HG02840 (cell line): ENCODE results near the gene LRRC18.

Experiments
- ATAC-seq: cut with Tn5 transposase; IDR thresholded peaks from one replicate; pipeline ENCODE4 v1.9.1; 2021; ENCODE audit warnings: mild to moderate bottlenecking, moderate library complexity, moderate number of reproducible peaks; ENCODE audit not compliant: unreplicated experiment, low FRiP score

Gene LRRC18

GRCh38 chr10:48923748-48924147, 15.9 kb downstream of the LRRC18 start:
- no peak for ATAC-seq

- ATAC-seq = no peak
Observed at GRCh38 chr10:48913674-48914073, 26.0 kb downstream of the LRRC18 start.

- ATAC-seq = no peak
Observed at GRCh38 chr10:48910548-48910947, 29.1 kb downstream of the LRRC18 start.

GRCh38 chr10:48907730-48908129, 31.9 kb downstream of the LRRC18 start:
- no peak for ATAC-seq

GRCh38 chr10:48906841-48907240, 32.8 kb downstream of the LRRC18 start:
- ATAC-seq = no peak

GRCh38 chr10:48905311-48905710, 34.3 kb downstream of the LRRC18 start:
- ATAC-seq = no peak

GRCh38 chr10:48904861-48905260, 34.8 kb downstream of the LRRC18 start:
- no peak for ATAC-seq

GRCh38 chr10:48903151-48903550, 36.5 kb downstream of the LRRC18 start:
- no peak for ATAC-seq

- no peak for ATAC-seq
Observed at GRCh38 chr10:48902096-48902495, 37.5 kb downstream of the LRRC18 start.

- ATAC-seq = no peak
Observed at GRCh38 chr10:48901319-48901718, 38.3 kb downstream of the LRRC18 start.

GRCh38 chr10:48900371-48900801, 39.3 kb downstream of the LRRC18 start:
- no peak for ATAC-seq

- ATAC-seq = no peak
Observed at GRCh38 chr10:48899781-48900180, 39.9 kb downstream of the LRRC18 start.

- ATAC-seq = no peak
Observed at GRCh38 chr10:48898426-48898825, 41.2 kb downstream of the LRRC18 start.

- no peak for ATAC-seq
Observed at GRCh38 chr10:48897441-48897790, 42.2 kb downstream of the LRRC18 start.

- no peak for ATAC-seq
Observed at GRCh38 chr10:48896756-48897440, 42.7 kb downstream of the LRRC18 start.

GRCh38 chr10:48895803-48896195, 43.8 kb downstream of the LRRC18 start:
- no peak for ATAC-seq

GRCh38 chr10:48894911-48895802, 44.5 kb downstream of the LRRC18 start:
- no peak for ATAC-seq

- ATAC-seq = no peak
Observed at GRCh38 chr10:48890888-48891850, 48.5 kb downstream of the LRRC18 start.

- no peak for ATAC-seq
Observed at GRCh38 chr10:48887982-48888381, 51.7 kb downstream of the LRRC18 start.

- ATAC-seq = no peak
Observed at GRCh38 chr10:48885376-48885775, 54.3 kb downstream of the LRRC18 start.
